SU-DHL-6 (cell line): Measurements from ENCODE around the gene CST11.

Source experiments
- H2AFZ ChIP-seq: fragments of 200-600 bp; sonication (generic); 2 replicates; pipeline ENCODE4 v1.6.1; 2014; ENCODE audit warnings: low read depth, mild to moderate bottlenecking, moderate library complexity, mixed read lengths, antibody characterized with exemption, low read length; ENCODE audit not compliant: severe bottlenecking
- H3F3A ChIP-seq: fragments of 200-600 bp; shearing (Covaris generic); 2 replicates; pipeline ENCODE4 v1.6.0; 2016; ENCODE audit warnings: antibody characterized with exemption, mild to moderate bottlenecking; ENCODE audit not compliant: insufficient read depth
- H3K27ac ChIP-seq: fragments of 200-600 bp; sonication (generic); 2 replicates; pipeline ENCODE4 v1.5.1; 2016; ENCODE audit warnings: low read depth, mild to moderate bottlenecking, low read length, moderate library complexity, mixed read lengths
- H3K27me3 ChIP-seq: fragments of 200-600 bp; sonication (generic), shearing (Covaris generic); 2 replicates; pipeline ENCODE4 v1.6.0; 2014; ENCODE audit warnings: mild to moderate bottlenecking, low read length
- H3K36me3 ChIP-seq: fragments of 200-600 bp; sonication (generic); 2 replicates; pipeline ENCODE4 v1.6.1; 2014; ENCODE audit warnings: mild to moderate bottlenecking, low read length, mixed read lengths
- H3K4me2 ChIP-seq: fragments of 300-600, 200-600 bp; shearing (Covaris generic), sonication (generic); 2 replicates; pipeline ENCODE4 v1.6.0; 2014; ENCODE audit warnings: low read length, low read depth, mild to moderate bottlenecking; ENCODE audit not compliant: poor library complexity, severe bottlenecking
- H3K4me3 ChIP-seq: fragments of 200-600 bp; sonication (generic); 2 replicates; pipeline ENCODE4 v1.5.1; 2014; ENCODE audit warnings: antibody characterized with exemption, low read length, mild to moderate bottlenecking, mixed read lengths; ENCODE audit not compliant: insufficient read depth, poor library complexity, severe bottlenecking
- H3K79me2 ChIP-seq: fragments of 200-600 bp; sonication (generic); 2 replicates; pipeline ENCODE4 v1.6.1; 2014; ENCODE audit warnings: mild to moderate bottlenecking, low read length, moderate library complexity; ENCODE audit not compliant: insufficient read depth
- H3K9ac ChIP-seq: fragments of 200-600 bp; sonication (generic); 2 replicates; pipeline ENCODE4 v1.7.0; 2014; ENCODE audit warnings: mild to moderate bottlenecking, low read length
- H3K9me2 ChIP-seq: fragments of 200-600 bp; sonication (generic); replicated peaks from 2 replicates; pipeline ENCODE4 v1.6.1; 2014; ENCODE audit warnings: low read length; ENCODE audit not compliant: insufficient read depth
- H3K9me3 ChIP-seq: fragments of 200-600 bp; sonication (generic); 2 replicates; pipeline ENCODE4 v1.6.1; 2014; ENCODE audit warnings: low read length, mixed read lengths; ENCODE audit not compliant: insufficient read depth
- H4K20me1 ChIP-seq: fragments of 200-600 bp; sonication (generic); 2 replicates; pipeline ENCODE4 v1.6.1; 2014; ENCODE audit warnings: low read depth, mild to moderate bottlenecking, antibody characterized with exemption, low read length, moderate library complexity, mixed read lengths
- CTCF ChIP-seq: fragments of 200-600 bp; sonication (generic); IDR thresholded peaks from one replicate; pipeline ENCODE4 v1.5.1; 2017; ENCODE audit warnings: antibody characterized with exemption, mild to moderate bottlenecking, low read length, moderate library complexity; ENCODE audit not compliant: insufficient read depth, poor library complexity, severe bottlenecking
- EZH2phosphoT487 ChIP-seq: fragments of 200-600 bp; sonication (generic), shearing (Covaris generic); conservative IDR thresholded peaks from 2 replicates; pipeline ENCODE4 v1.6.1; 2018; ENCODE audit warnings: mild to moderate bottlenecking, antibody characterized with exemption, low read length, moderate library complexity, mixed read lengths

The CST11 gene

GRCh38 chr20:23444859-23445258 lies 7.8 kb downstream of the CST11 start:
- Histone ChIP-seq H3K9ac (no peak overlapping the region), H3K9me3 (no peaks in the 10 kb centered on the region), H3K27ac (no peak overlapping the region), H3K4me2 (no peak overlapping the region), H3F3A (no peaks in the 10 kb centered on the region), H2AFZ (no peak overlapping the region), H3K4me3 (no peak overlapping the region), H3K36me3 (no peaks in the 10 kb centered on the region), H3K79me2 (no peaks in the 10 kb centered on the region), H3K27me3 (no peaks in the 10 kb centered on the region), H4K20me1 (no peaks in the 10 kb centered on the region), H3K9me2 (no peaks in the 10 kb centered on the region)
- TF ChIP-seq CTCF (no peak), EZH2phosphoT487 (no peak)

- H3K9me3 ChIP-seq, result no peaks in the 10 kb centered on the region
- H3K4me3 ChIP-seq, result no peak overlapping the region
- H3K36me3 ChIP-seq, result no peaks in the 10 kb centered on the region
- no peaks in the 10 kb centered on the region for H3K9me2 ChIP-seq
- no peaks in the 10 kb centered on the region for H3K27me3 ChIP-seq
- no peaks in the 10 kb centered on the region for H4K20me1 ChIP-seq
- H3F3A ChIP-seq, result no peaks in the 10 kb centered on the region
- no peaks in the 10 kb centered on the region for H3K79me2 ChIP-seq
- no peak overlapping the region for H3K9ac ChIP-seq
- no peak overlapping the region for H2AFZ ChIP-seq
- H3K27ac ChIP-seq, result no peak overlapping the region
- H3K4me2 ChIP-seq, result no peak overlapping the region
- TF ChIP-seq CTCF (no peak), EZH2phosphoT487 (no peak)
These were observed 10.2 kb downstream of the CST11 start for GRCh38 chr20:23442436-23442835.

GRCh38 chr20:23441850-23442313 lies 10.8 kb downstream of the CST11 start:
- Histone ChIP-seq H4K20me1 (no peaks in the 10 kb centered on the region), H3F3A (no peaks in the 10 kb centered on the region), H3K79me2 (no peaks in the 10 kb centered on the region), H3K9me2 (no peaks in the 10 kb centered on the region), H3K9ac (no peak overlapping the region), H3K36me3 (no peaks in the 10 kb centered on the region), H2AFZ (no peak overlapping the region), H3K4me2 (no peak overlapping the region), H3K9me3 (no peaks in the 10 kb centered on the region), H3K27ac (no peak overlapping the region), H3K4me3 (no peak overlapping the region), H3K27me3 (no peaks in the 10 kb centered on the region)
- TF ChIP-seq EZH2phosphoT487 (no peak), CTCF (peak; percentile 78)
